OCI-M2 (cell line): ENCODE measurements around the gene AKR1E2.

Experiments
- DNase-seq: peaks from one replicate; lab custom pipeline; 2025; ENCODE audit not compliant: unreplicated experiment; lab: John Stamatoyannopoulos, UW

AKR1E2 gene

GRCh38 chr10:4889959-4890358 lies 64.0 kb downstream of the AKR1E2 start:
- DNase-seq, result no peak

GRCh38 chr10:4892681-4893080 lies 66.7 kb downstream of the AKR1E2 start:
- DNase-seq, result no peak

- no peak for DNase-seq
Measured at GRCh38 chr10:4894335-4894734, 68.3 kb downstream of the AKR1E2 start.
